Measurements from ENCODE around the gene MYPOP. TPM values are rescaled to one million over a fixed set of nuclear protein-coding genes. Genes with fewer than 3 reads are reported as not detected.

MYPOP gene
- total RNA-seq, 1 donor from 2014 or later = 7.2 TPM

DNA sequence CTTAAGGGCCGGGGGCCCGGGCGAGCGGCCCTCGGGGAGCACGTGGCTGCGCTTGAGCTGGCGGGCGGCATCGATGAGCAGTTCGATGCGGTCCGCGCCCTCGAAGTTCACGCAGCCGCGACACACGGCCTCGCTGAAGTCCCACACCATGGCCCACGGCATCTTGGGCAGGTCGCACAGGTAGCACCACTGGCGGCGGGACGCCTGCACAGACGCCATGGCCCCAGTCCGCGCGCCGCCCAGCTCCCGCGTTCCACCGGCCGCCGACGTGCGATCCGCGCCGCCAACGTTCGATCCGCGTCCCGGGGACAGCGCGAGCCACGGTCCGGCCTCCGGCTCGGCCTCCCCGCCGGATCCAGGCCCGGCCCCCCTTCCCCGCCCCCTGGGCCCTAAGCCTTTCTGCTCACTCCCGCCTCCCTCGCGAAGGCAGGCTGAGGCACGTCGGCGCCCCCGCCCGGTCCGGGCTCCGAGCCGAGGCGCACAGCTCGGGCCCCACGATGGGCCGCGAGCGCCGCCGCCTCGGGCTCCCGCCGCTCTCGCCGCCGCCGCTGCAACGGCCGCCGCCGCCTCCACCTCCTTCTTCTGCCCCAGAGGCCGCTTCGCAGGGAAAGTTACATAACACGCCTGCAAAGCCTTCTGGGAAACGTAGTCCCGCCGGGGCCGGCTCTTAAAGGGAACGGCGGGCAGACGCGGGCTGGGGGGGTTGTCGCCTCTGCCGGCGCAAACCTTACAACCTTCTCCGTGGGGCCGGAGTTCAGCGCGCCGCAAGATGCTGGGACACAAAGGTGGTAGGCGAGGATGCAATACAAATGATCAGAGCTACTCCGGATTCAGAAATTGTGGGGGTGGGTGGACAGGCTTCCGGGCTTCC, 16.6 kb downstream of the MYPOP start, which contains the start of gene IRF2BP1:
Gene IRF2BP1, minus strand, starts transcription at position 586 of the 871 bp plus-strand sequence. Its CDS starts 367 bp downstream, at position 219.
- peak within 1 kb of the TSS; percentile 95 for H3K27ac Mint-ChIP-seq
- H3K4me3 Mint-ChIP-seq = peak within 1 kb of the TSS; percentile 88
- H3K36me3 Mint-ChIP-seq (ENCODE audit: low read depth) = peaks cover 10% of the 10 kb centered on the region
- peaks cover 1% of the 10 kb centered on the region for H3K27me3 Mint-ChIP-seq (ENCODE audit: insufficient read depth)
- DNase-seq (ENCODE audit: low spot score) = peak; percentile 88
- H3K9me3 Mint-ChIP-seq = no peaks in the 10 kb centered on the region
- intact Hi-C loops (cut with micrococcal nuclease) = loop anchor here (1.0 to 10.0 kb wide), 9 partner anchors 17 to 479 kb away; partner anchors contain the start of genes CCDC61, FBXO46, MYPOP and OPA3
- H3K4me1 Mint-ChIP-seq (ENCODE audit: low read depth) = peaks cover 20% of the 10 kb centered on the region

- H3K4me3 Mint-ChIP-seq = peak overlapping the region; percentile 67
- H3K27me3 Mint-ChIP-seq (ENCODE audit: insufficient read depth) = peaks cover 4% of the 10 kb centered on the region
- intact Hi-C loops (cut with micrococcal nuclease) = loop anchor here (10.0 kb wide), 1 partner anchor 460 kb away; the partner anchor contains the start of gene PPP5C
- no peaks in the 10 kb centered on the region for H3K9me3 Mint-ChIP-seq
- DNase-seq (ENCODE audit: low spot score) = no peak
- H3K27ac Mint-ChIP-seq = no peak overlapping the region
- H3K36me3 Mint-ChIP-seq (ENCODE audit: low read depth) = peaks cover 6% of the 10 kb centered on the region
- peaks cover 20% of the 10 kb centered on the region for H3K4me1 Mint-ChIP-seq (ENCODE audit: low read depth)
Observed at GRCh38 chr19:45884682-45885555, 17.5 kb downstream of the MYPOP start.

- Mint-ChIP-seq H3K36me3 (ENCODE audit: low read depth) (peaks cover 4% of the 10 kb centered on the region), H3K27ac (no peak overlapping the region), H3K4me3 (peak overlapping the region; percentile 83), H3K9me3 (no peaks in the 10 kb centered on the region), H3K4me1 (ENCODE audit: low read depth) (peaks cover 20% of the 10 kb centered on the region), H3K27me3 (ENCODE audit: insufficient read depth) (peaks cover 4% of the 10 kb centered on the region)
- no peak for DNase-seq (ENCODE audit: low spot score)
- intact Hi-C loops (cut with micrococcal nuclease) = loop anchor here (1.0 to 10.0 kb wide), 3 partner anchors 67 to 461 kb away; partner anchors contain the start of gene PPP5C
Observed at GRCh38 chr19:45883881-45884681, 18.3 kb downstream of the MYPOP start.

- Mint-ChIP-seq H3K36me3 (ENCODE audit: low read depth) (peaks cover 4% of the 10 kb centered on the region), H3K9me3 (no peaks in the 10 kb centered on the region), H3K4me3 (peak overlapping the region; percentile 83), H3K4me1 (ENCODE audit: low read depth) (peaks cover 20% of the 10 kb centered on the region), H3K27ac (peak overlapping the region; percentile 83), H3K27me3 (ENCODE audit: insufficient read depth) (peaks cover 4% of the 10 kb centered on the region)
- intact Hi-C loops (cut with micrococcal nuclease) = loop anchor here (1.0 to 10.0 kb wide), 3 partner anchors 66 to 461 kb away; partner anchors contain the start of gene PPP5C
- DNase-seq (ENCODE audit: low spot score) = no peak
Observed at GRCh38 chr19:45883586-45883880, 18.9 kb downstream of the MYPOP start.

- peak; percentile 82 for DNase-seq (ENCODE audit: low spot score)
- intact Hi-C loops (cut with micrococcal nuclease) = loop anchor here (1.0 to 10.0 kb wide), 3 partner anchors 66 to 462 kb away; partner anchors contain the start of gene PPP5C
- Mint-ChIP-seq H3K36me3 (ENCODE audit: low read depth) (peaks cover 4% of the 10 kb centered on the region), H3K9me3 (no peaks in the 10 kb centered on the region), H3K4me3 (peak overlapping the region; percentile 83), H3K27me3 (ENCODE audit: insufficient read depth) (peaks cover 4% of the 10 kb centered on the region), H3K4me1 (ENCODE audit: low read depth) (peaks cover 22% of the 10 kb centered on the region), H3K27ac (peak overlapping the region; percentile 83)
Observed at GRCh38 chr19:45882652-45883585, 19.5 kb downstream of the MYPOP start.

DNA sequence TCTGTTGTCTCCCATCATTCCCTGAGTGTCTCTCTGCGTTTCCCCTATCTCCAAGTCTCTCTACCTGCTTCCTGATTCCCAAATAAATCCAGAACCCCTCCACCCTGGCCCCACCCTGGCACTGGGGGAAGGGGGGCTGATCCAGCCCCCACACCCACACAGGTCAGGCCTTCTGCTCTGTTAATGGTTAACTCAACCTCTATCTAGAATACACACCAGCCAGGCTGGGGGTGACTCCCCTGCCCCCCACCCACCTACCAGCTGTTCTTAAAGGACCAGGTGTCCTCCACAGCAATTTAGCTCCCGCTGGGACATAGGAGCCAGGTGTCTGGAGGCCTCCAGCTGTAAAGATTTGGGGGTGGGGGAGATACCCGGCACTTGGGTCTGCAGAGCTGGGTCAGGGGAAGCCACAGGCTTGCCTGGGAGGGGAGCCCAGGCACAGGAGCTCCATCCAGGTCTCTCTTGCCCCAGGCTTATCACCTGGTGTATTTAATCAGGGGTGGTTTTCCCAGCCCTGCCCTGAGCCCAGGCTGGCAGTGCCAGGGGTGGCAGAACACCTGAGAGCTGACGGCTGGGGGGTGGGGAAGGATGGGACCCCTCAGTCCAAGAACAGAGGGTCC, 20.4 kb downstream of the MYPOP start:
- Mint-ChIP-seq H3K9me3 (no peaks in the 10 kb centered on the region), H3K27ac (no peak overlapping the region)
- intact Hi-C loops (cut with micrococcal nuclease) = loop anchor here (10.0 kb wide), 1 partner anchor 463 kb away; the partner anchor contains the start of gene PPP5C

GRCh38 chr19:45881082-45881908, 21.1 kb downstream of the MYPOP start:
- peaks cover 28% of the 10 kb centered on the region for H3K4me1 Mint-ChIP-seq (ENCODE audit: low read depth)
- peak overlapping the region; percentile 0 for H3K4me3 Mint-ChIP-seq
- peaks cover 4% of the 10 kb centered on the region for H3K36me3 Mint-ChIP-seq (ENCODE audit: low read depth)
- intact Hi-C loops (cut with micrococcal nuclease) = loop anchor here (10.0 kb wide), 1 partner anchor 464 kb away; the partner anchor contains the start of gene PPP5C
- no peak for DNase-seq (ENCODE audit: low spot score)
- peaks cover 6% of the 10 kb centered on the region for H3K27me3 Mint-ChIP-seq (ENCODE audit: insufficient read depth)
- no peak overlapping the region for H3K27ac Mint-ChIP-seq
- H3K9me3 Mint-ChIP-seq = no peaks in the 10 kb centered on the region

More for the DNA sequence above, 20.4 kb downstream of the MYPOP start:
- H3K4me3 Mint-ChIP-seq = peak overlapping the region; percentile 0
- peaks cover 7% of the 10 kb centered on the region for H3K27me3 Mint-ChIP-seq (ENCODE audit: insufficient read depth)
- peaks cover 4% of the 10 kb centered on the region for H3K36me3 Mint-ChIP-seq (ENCODE audit: low read depth)
- H3K4me1 Mint-ChIP-seq (ENCODE audit: low read depth) = peaks cover 25% of the 10 kb centered on the region
- no peak for DNase-seq (ENCODE audit: low spot score)

GRCh38 chr19:45879971-45880370, 22.4 kb downstream of the MYPOP start:
- intact Hi-C loops (cut with micrococcal nuclease) = loop anchor here (10.0 kb wide), 1 partner anchor 465 kb away; the partner anchor contains the start of gene PPP5C
- Mint-ChIP-seq H3K27ac (peak overlapping the region; percentile 13), H3K36me3 (ENCODE audit: low read depth) (peaks cover 6% of the 10 kb centered on the region), H3K4me3 (no peak overlapping the region), H3K27me3 (ENCODE audit: insufficient read depth) (peaks cover 12% of the 10 kb centered on the region), H3K4me1 (ENCODE audit: low read depth) (peaks cover 36% of the 10 kb centered on the region), H3K9me3 (no peaks in the 10 kb centered on the region)
- DNase-seq (ENCODE audit: low spot score) = no peak

DNA sequence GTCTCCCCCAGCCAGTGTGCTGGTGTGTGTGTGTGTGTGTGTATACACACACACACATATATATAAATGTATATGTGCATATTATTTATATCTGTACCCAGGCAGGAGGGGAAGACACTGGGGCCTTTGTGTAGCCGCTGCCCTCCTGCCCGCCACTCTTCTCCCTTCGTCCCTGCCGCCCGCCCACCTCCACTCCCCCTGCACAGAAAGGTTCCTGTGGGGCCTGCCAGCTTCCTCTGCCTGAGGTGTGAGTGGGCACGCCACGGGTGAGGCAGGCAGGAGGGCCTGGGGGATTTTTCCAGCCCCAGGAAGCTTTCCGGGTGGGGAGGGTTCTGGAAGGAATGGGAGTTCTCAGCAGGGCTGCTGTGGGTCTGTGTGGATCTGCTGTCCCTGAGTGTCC, 23.4 kb downstream of the MYPOP start:
- DNase-seq (ENCODE audit: low spot score) = no peak
- Mint-ChIP-seq H3K27me3 (ENCODE audit: insufficient read depth) (peaks cover 12% of the 10 kb centered on the region), H3K27ac (no peak overlapping the region), H3K9me3 (no peaks in the 10 kb centered on the region), H3K36me3 (ENCODE audit: low read depth) (peaks cover 6% of the 10 kb centered on the region), H3K4me3 (no peak overlapping the region), H3K4me1 (ENCODE audit: low read depth) (peaks cover 36% of the 10 kb centered on the region)
- intact Hi-C loops (cut with micrococcal nuclease) = no loop called here

DNA sequence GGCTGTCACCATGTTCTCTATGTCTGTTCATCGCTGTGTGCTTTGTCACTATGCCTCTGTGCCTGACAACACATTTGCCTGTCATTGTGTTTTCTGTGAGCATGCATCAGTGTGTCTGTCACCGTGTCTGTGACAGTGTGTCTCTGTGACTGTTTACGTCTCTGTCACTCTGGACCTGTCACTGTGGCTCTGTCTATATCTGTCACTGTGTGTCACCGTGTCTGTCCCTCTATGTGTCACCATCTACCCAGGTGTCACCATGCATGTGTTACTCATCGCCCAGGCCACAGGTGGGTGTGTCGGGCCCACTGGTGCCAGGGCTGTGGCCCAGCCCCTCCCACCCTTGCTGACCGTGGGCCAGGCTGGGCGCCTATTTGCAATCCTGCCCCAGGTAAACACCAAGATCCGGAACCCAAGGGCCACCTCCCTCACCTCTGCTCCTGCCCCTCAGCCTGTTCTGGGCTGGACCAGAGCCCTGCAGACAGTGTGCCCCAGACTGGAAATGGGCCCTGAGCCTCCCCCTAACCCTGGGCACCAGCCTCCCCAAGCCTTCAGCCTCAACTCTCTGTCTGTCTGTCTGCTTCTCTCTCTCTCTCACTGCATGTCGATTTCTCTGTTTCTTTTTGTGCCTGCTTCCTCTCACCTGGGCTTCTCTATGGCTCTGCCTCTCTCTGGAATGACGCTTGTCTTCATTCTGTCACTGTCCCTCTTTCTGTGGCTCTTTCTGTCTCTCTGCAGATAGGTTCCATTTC, 24.2 kb downstream of the MYPOP start:
- no peak for DNase-seq (ENCODE audit: low spot score)
- H3K27ac Mint-ChIP-seq = peak overlapping the region; percentile 62
- intact Hi-C loops (cut with micrococcal nuclease) = no loop called here
- peaks cover 3% of the 10 kb centered on the region for H3K36me3 Mint-ChIP-seq (ENCODE audit: low read depth)
- no peaks in the 10 kb centered on the region for H3K9me3 Mint-ChIP-seq
- H3K27me3 Mint-ChIP-seq (ENCODE audit: insufficient read depth) = peaks cover 12% of the 10 kb centered on the region
- peaks cover 30% of the 10 kb centered on the region for H3K4me1 Mint-ChIP-seq (ENCODE audit: low read depth)
- no peak overlapping the region for H3K4me3 Mint-ChIP-seq
